Measurements from ENCODE around the gene KDM6A.

DNA sequence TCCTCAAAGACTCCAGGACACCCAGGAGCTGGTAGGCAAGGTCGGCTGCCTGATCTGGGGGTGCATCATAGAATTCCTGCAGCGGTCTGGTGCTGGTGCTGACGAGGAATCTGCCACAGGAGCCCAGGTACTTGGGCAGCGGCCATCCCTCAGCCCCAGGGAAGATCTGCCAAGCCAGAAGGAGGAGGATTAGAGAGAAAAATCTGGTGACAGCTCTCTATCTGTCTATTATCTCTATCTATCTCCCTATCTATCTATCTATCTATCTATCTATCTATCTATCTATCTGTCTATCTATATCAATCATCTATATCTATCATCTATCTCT is 281.0 kb downstream of the KDM6A start:
- TF ChIP-seq POLR2AphosphoS5 (IDR thresholded peaks at IDR 0.05; ENCODE audit: insufficient read depth, low read depth, low read length): no peak
- TF ChIP-seq POLR2A (IDR thresholded peaks at IDR 0.05; ENCODE audit: low read depth, low read length): no peak
- TF ChIP-seq, protein P1, sequence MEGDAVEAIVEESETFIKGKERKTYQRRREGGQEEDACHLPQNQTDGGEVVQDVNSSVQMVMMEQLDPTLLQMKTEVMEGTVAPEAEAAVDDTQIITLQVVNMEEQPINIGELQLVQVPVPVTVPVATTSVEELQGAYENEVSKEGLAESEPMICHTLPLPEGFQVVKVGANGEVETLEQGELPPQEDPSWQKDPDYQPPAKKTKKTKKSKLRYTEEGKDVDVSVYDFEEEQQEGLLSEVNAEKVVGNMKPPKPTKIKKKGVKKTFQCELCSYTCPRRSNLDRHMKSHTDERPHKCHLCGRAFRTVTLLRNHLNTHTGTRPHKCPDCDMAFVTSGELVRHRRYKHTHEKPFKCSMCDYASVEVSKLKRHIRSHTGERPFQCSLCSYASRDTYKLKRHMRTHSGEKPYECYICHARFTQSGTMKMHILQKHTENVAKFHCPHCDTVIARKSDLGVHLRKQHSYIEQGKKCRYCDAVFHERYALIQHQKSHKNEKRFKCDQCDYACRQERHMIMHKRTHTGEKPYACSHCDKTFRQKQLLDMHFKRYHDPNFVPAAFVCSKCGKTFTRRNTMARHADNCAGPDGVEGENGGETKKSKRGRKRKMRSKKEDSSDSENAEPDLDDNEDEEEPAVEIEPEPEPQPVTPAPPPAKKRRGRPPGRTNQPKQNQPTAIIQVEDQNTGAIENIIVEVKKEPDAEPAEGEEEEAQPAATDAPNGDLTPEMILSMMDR (IDR thresholded peaks at IDR 0.05; ENCODE audit: extremely low read depth in 1 of 2, insufficient read depth in 1 of 2, low read depth in 1 of 2, low read length in 2 of 2): no peak
- TF ChIP-seq, protein P2, sequence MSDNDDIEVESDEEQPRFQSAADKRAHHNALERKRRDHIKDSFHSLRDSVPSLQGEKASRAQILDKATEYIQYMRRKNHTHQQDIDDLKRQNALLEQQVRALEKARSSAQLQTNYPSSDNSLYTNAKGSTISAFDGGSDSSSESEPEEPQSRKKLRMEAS (IDR thresholded peaks at IDR 0.05; ENCODE audit: insufficient read depth, insufficient read length): no peak
